HEK293 (cell line): ENCODE data around the gene TMEM51.

ENCODE experiments used
- CTCF ChIA-PET: fragments of 350-600 bp; formaldehyde crosslinking; extraction: SDS; loops from one replicate; lab custom pipeline; 2021; ENCODE audit warnings: antibody characterized with exemption; lab: Yijun Ruan, JAX
- POLR2A ChIA-PET: fragments of 300-600 bp; formaldehyde crosslinking; extraction: SDS; loops from one replicate; lab custom pipeline; 2020; ENCODE audit warnings: antibody characterized with exemption, inconsistent platforms; lab: Yijun Ruan, JAX
- H3K27ac ChIP-seq: fragments of 200-500 bp; sonication (Bioruptor generic); 2 replicates; pipeline ENCODE4 v1.5.1; 2014; ENCODE audit warnings: low read depth, low read length, control low read depth, inconsistent platforms; ENCODE audit errors: extremely low read depth
- H3K36me3 ChIP-seq, 2 experiments: fragments of 200-500 bp in 1 of 2; sonication (Bioruptor generic) in 1 of 2; 1 replicate in 1 of 2; 2 replicates in 1 of 2; pipeline ENCODE4 v1.5.1; 2014 to 2017; ENCODE audit warnings: inconsistent platforms in 2 of 2, low read length in 2 of 2; ENCODE audit not compliant: control insufficient read depth in 2 of 2, insufficient read depth in 1 of 2
- H3K4me1 ChIP-seq: fragments of 200-500 bp; sonication (Bioruptor generic); 2 replicates; pipeline ENCODE4 v1.5.1; 2014; ENCODE audit warnings: mild to moderate bottlenecking, low read length, inconsistent platforms; ENCODE audit not compliant: control insufficient read depth, insufficient read depth
- H3K4me3 ChIP-seq: 2 replicates; pipeline ENCODE4 v1.5.1; 2011; ENCODE audit warnings: low read depth, mild to moderate bottlenecking, control low read depth, low read length, moderate library complexity
- H3K9me3 ChIP-seq: fragments of 200-500 bp; sonication (Bioruptor generic); 2 replicates; pipeline ENCODE4 v1.5.1; 2014; ENCODE audit warnings: low read depth, low read length, inconsistent platforms; ENCODE audit not compliant: control insufficient read depth, insufficient read depth
- GLI4 ChIP-seq: fragments of 450-650 bp; formaldehyde crosslinking; IDR thresholded peaks from 2 replicates; pipeline ENCODE4 v1.5.1; 2016; ENCODE audit warnings: missing biosample characterization, missing genetic modification characterization
- IKZF3 ChIP-seq: fragments of 450-650 bp; IDR thresholded peaks from 2 replicates; pipeline ENCODE4 v1.5.0; 2018; ENCODE audit warnings: missing biosample characterization, mild to moderate bottlenecking, missing genetic modification characterization, moderate library complexity
- OSR2 ChIP-seq: fragments of 450-650 bp; formaldehyde crosslinking; IDR thresholded peaks from 2 replicates; pipeline ENCODE4 v1.5.1; 2016; ENCODE audit warnings: missing biosample characterization, missing genetic modification characterization
- TRIM28 ChIP-seq: IDR thresholded peaks from 2 replicates; pipeline ENCODE4 v1.6.1; 2011; ENCODE audit warnings: low read length, control low read depth, borderline replicate concordance
- WT1 ChIP-seq: fragments of 450-650 bp; formaldehyde crosslinking; IDR thresholded peaks from 2 replicates; pipeline ENCODE4 v1.5.1; 2016; ENCODE audit warnings: missing biosample characterization, missing genetic modification characterization
- YY1 ChIP-seq: fragments of 450-650 bp; formaldehyde crosslinking; IDR thresholded peaks from 2 replicates; pipeline ENCODE4 v1.5.1; 2018; ENCODE audit warnings: missing biosample characterization, missing genetic modification characterization
- ZBTB1 ChIP-seq: fragments of 450-650 bp; formaldehyde crosslinking; IDR thresholded peaks from 2 replicates; pipeline ENCODE4 v1.5.1; 2016; ENCODE audit warnings: missing biosample characterization, missing genetic modification characterization
- ZBTB7A ChIP-seq: fragments of 450-650 bp; formaldehyde crosslinking; IDR thresholded peaks from 2 replicates; pipeline ENCODE4 v1.5.1; 2016; ENCODE audit warnings: low read depth, missing biosample characterization, missing genetic modification characterization
- ZFP3 ChIP-seq: fragments of 450-650 bp; formaldehyde crosslinking; IDR thresholded peaks from 2 replicates; pipeline ENCODE4 v1.5.1; 2016; ENCODE audit warnings: low read depth, missing biosample characterization, missing genetic modification characterization
- ZFP37 ChIP-seq: fragments of 450-650 bp; formaldehyde crosslinking; IDR thresholded peaks from 2 replicates; pipeline ENCODE4 v1.5.1; 2016; ENCODE audit warnings: missing biosample characterization, missing genetic modification characterization
- ZNF24 ChIP-seq: fragments of 450-650 bp; formaldehyde crosslinking; IDR thresholded peaks from 2 replicates; pipeline ENCODE4 v1.5.1; 2016; ENCODE audit warnings: missing biosample characterization, missing genetic modification characterization
- ZNF248 ChIP-seq: fragments of 450-650 bp; formaldehyde crosslinking; IDR thresholded peaks from 2 replicates; pipeline ENCODE4 v1.5.1; 2017; ENCODE audit warnings: missing biosample characterization, missing genetic modification characterization
- ZNF274 ChIP-seq, 2 experiments: fragments of 200-500 bp in 1 of 2; fragments of 450-650 bp in 1 of 2; sonication (Bioruptor generic) in 1 of 2; formaldehyde crosslinking in 1 of 2; IDR thresholded peaks; 2 replicates each; pipeline versions ENCODE4 v1.5.1 to v1.6.1; 2014 to 2016; ENCODE audit warnings: borderline replicate concordance in 1 of 2, inconsistent platforms in 1 of 2, low read length in 1 of 2, missing biosample characterization in 1 of 2, missing genetic modification characterization in 1 of 2
- ZNF341 ChIP-seq: fragments of 450-650 bp; formaldehyde crosslinking; IDR thresholded peaks from 2 replicates; pipeline ENCODE4; 2016; ENCODE audit warnings: low read depth, missing biosample characterization, missing genetic modification characterization
- ZNF529 ChIP-seq: fragments of 450-650 bp; formaldehyde crosslinking; IDR thresholded peaks from 2 replicates; pipeline ENCODE4 v1.5.1; 2017; ENCODE audit warnings: missing genetic modification characterization, missing biosample characterization; ENCODE audit not compliant: insufficient replicate concordance
- TF ChIP-seq, protein P1 (sequence below): fragments of 450-650 bp; formaldehyde crosslinking; IDR thresholded peaks from 2 replicates; pipeline ENCODE4 v1.5.1; 2016; ENCODE audit warnings: missing biosample characterization, missing genetic modification characterization
- TF ChIP-seq, protein P2 (sequence below): fragments of 450-650 bp; formaldehyde crosslinking; IDR thresholded peaks from 2 replicates; pipeline ENCODE4 v1.5.1; 2016; ENCODE audit warnings: missing biosample characterization, missing genetic modification characterization
- TF ChIP-seq, protein P3 (sequence below): fragments of 450-650 bp; IDR thresholded peaks from 2 replicates; pipeline ENCODE4 v1.5.1; 2018; ENCODE audit warnings: missing biosample characterization, mild to moderate bottlenecking, missing genetic modification characterization
- TF ChIP-seq, protein P4 (sequence below): fragments of 450-650 bp; formaldehyde crosslinking; conservative IDR thresholded peaks from 2 replicates; pipeline ENCODE4 v1.5.1; 2016; ENCODE audit warnings: low read depth, missing biosample characterization, missing genetic modification characterization
- TF ChIP-seq, protein P5 (sequence below): fragments of 450-650 bp; formaldehyde crosslinking; IDR thresholded peaks from 2 replicates; pipeline ENCODE4 v1.5.1; 2017; ENCODE audit warnings: missing biosample characterization, missing genetic modification characterization

Gene TMEM51

DNA sequence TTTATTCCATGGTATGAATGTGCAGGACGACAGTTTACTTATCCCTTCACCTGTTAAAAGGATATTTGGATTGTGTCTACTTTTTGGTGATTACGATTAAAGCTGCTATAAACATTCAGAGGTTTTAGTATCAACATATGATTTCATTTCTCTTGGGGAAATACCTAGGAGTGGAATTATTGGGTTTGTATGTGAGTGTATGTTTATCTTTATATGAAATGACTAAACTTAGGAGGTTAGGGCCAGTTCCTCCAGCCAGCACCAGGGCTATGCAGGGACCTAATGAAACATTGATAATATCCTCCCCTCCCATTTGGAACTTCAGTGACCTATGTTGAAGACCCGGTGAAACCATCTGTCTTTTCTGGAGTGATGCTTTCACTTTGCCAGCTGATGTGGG, 13.8 kb downstream of the TMEM51 start:
- POLR2A ChIA-PET = no interaction called here
- CTCF ChIA-PET = interaction anchor here (0.6 kb wide), 1 partner anchor 33 kb away, joined by 3 read pairs; no protein-coding TSS in a partner anchor
- Histone ChIP-seq H3K36me3 (no peaks in the 10 kb centered on the region), H3K4me1 (no peaks in the 10 kb centered on the region), H3K4me3 (no peak overlapping the region), H3K27ac (no peak overlapping the region), H3K9me3 (no peaks in the 10 kb centered on the region)
- TF ChIP-seq IKZF3 (tag by site-specific recombination) = no peak
- TF ChIP-seq ZFP37 (tag by site-specific recombination) = no peak
- TF ChIP-seq ZNF24 (tag by site-specific recombination) = no peak
- TF ChIP-seq ZFP3 (tag by site-specific recombination) = no peak
- TF ChIP-seq ZBTB1 = no peak
- TF ChIP-seq, protein P1, sequence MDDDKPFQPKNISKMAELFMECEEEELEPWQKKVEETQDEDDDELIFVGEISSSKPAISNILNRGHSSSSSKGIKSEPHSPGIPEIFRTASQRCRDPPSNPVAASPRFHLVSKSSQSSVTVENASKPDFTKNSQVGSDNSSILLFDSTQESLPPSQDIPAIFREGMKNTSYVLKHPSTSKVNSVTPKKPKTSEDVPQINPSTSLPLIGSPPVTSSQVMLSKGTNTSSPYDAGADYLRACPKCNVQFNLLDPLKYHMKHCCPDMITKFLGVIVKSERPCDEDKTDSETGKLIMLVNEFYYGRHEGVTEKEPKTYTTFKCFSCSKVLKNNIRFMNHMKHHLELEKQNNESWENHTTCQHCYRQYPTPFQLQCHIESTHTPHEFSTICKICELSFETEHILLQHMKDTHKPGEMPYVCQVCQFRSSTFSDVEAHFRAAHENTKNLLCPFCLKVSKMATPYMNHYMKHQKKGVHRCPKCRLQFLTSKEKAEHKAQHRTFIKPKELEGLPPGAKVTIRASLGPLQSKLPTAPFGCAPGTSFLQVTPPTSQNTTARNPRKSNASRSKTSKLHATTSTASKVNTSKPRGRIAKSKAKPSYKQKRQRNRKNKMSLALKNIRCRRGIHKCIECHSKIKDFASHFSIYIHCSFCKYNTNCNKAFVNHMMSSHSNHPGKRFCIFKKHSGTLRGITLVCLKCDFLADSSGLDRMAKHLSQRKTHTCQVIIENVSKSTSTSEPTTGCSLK (tag by site-specific recombination) = no peak
- TF ChIP-seq, protein P2, sequence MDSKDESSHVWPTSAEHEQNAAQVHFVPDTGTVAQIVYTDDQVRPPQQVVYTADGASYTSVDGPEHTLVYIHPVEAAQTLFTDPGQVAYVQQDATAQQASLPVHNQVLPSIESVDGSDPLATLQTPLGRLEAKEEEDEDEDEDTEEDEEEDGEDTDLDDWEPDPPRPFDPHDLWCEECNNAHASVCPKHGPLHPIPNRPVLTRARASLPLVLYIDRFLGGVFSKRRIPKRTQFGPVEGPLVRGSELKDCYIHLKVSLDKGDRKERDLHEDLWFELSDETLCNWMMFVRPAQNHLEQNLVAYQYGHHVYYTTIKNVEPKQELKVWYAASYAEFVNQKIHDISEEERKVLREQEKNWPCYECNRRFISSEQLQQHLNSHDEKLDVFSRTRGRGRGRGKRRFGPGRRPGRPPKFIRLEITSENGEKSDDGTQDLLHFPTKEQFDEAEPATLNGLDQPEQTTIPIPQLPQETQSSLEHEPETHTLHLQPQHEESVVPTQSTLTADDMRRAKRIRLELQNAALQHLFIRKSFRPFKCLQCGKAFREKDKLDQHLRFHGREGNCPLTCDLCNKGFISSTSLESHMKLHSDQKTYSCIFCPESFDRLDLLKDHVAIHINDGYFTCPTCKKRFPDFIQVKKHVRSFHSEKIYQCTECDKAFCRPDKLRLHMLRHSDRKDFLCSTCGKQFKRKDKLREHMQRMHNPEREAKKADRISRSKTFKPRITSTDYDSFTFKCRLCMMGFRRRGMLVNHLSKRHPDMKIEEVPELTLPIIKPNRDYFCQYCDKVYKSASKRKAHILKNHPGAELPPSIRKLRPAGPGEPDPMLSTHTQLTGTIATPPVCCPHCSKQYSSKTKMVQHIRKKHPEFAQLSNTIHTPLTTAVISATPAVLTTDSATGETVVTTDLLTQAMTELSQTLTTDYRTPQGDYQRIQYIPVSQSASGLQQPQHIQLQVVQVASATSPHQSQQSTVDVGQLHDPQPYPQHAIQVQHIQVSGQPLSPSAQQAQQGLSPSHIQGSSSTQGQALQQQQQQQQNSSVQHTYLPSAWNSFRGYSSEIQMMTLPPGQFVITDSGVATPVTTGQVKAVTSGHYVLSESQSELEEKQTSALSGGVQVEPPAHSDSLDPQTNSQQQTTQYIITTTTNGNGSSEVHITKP (tag by site-specific recombination) = no peak
- TF ChIP-seq, protein P3, sequence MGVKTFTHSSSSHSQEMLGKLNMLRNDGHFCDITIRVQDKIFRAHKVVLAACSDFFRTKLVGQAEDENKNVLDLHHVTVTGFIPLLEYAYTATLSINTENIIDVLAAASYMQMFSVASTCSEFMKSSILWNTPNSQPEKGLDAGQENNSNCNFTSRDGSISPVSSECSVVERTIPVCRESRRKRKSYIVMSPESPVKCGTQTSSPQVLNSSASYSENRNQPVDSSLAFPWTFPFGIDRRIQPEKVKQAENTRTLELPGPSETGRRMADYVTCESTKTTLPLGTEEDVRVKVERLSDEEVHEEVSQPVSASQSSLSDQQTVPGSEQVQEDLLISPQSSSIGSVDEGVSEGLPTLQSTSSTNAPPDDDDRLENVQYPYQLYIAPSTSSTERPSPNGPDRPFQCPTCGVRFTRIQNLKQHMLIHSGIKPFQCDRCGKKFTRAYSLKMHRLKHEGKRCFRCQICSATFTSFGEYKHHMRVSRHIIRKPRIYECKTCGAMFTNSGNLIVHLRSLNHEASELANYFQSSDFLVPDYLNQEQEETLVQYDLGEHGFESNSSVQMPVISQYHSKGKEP (tag by site-specific recombination) = no peak
- TF ChIP-seq, protein P4, sequence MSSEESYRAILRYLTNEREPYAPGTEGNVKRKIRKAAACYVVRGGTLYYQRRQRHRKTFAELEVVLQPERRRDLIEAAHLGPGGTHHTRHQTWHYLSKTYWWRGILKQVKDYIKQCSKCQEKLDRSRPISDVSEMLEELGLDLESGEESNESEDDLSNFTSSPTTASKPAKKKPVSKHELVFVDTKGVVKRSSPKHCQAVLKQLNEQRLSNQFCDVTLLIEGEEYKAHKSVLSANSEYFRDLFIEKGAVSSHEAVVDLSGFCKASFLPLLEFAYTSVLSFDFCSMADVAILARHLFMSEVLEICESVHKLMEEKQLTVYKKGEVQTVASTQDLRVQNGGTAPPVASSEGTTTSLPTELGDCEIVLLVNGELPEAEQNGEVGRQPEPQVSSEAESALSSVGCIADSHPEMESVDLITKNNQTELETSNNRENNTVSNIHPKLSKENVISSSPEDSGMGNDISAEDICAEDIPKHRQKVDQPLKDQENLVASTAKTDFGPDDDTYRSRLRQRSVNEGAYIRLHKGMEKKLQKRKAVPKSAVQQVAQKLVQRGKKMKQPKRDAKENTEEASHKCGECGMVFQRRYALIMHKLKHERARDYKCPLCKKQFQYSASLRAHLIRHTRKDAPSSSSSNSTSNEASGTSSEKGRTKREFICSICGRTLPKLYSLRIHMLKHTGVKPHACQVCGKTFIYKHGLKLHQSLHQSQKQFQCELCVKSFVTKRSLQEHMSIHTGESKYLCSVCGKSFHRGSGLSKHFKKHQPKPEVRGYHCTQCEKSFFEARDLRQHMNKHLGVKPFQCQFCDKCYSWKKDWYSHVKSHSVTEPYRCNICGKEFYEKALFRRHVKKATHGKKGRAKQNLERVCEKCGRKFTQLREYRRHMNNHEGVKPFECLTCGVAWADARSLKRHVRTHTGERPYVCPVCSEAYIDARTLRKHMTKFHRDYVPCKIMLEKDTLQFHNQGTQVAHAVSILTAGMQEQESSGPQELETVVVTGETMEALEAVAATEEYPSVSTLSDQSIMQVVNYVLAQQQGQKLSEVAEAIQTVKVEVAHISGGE (tag by site-specific recombination) = no peak
- no peak for TF ChIP-seq ZBTB7A (tag by site-specific recombination)
- TF ChIP-seq TRIM28 = no peak

DNA sequence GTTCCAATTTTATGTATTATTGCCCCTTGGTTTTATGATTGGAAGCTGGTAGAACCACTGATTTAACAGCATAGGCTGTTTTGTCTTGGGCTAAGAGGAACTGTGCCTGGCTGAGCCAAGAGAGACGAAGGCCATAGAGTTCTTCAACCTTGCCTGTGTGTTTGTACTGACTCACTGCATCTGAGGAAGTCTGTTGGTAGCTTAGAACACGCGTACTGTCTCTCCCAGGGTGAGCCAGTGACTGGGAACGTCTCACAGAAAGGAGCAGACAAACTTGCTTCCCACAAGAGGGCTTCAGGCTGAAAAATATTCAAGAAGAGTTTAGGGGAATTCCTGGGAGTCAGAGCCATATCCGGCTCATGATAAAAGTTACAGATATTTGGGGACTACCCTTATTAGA, 14.9 kb downstream of the TMEM51 start:
- CTCF ChIA-PET = interaction anchor here (0.6 to 0.7 kb wide), 2 partner anchors 99 to 1438 kb away, joined by 3 read pairs; no protein-coding TSS in a partner anchor
- H3K36me3 ChIP-seq = no peaks in the 10 kb centered on the region
- no peak overlapping the region for H3K4me3 ChIP-seq
- no peak overlapping the region for H3K27ac ChIP-seq
- no peaks in the 10 kb centered on the region for H3K4me1 ChIP-seq
- POLR2A ChIA-PET = no interaction called here
- H3K9me3 ChIP-seq = no peaks in the 10 kb centered on the region
- no peak for TF ChIP-seq ZNF341
- no peak for TF ChIP-seq ZNF274 (IDR thresholded peaks at IDR 0.05; ENCODE audit: low read length)
- no peak for TF ChIP-seq ZNF274 (tag by site-specific recombination; IDR thresholded peaks at IDR 0.05; ENCODE audit: borderline replicate concordance)
- no peak for TF ChIP-seq ZNF248
- TF ChIP-seq OSR2 (tag by site-specific recombination) = no peak
- TF ChIP-seq, protein P5, sequence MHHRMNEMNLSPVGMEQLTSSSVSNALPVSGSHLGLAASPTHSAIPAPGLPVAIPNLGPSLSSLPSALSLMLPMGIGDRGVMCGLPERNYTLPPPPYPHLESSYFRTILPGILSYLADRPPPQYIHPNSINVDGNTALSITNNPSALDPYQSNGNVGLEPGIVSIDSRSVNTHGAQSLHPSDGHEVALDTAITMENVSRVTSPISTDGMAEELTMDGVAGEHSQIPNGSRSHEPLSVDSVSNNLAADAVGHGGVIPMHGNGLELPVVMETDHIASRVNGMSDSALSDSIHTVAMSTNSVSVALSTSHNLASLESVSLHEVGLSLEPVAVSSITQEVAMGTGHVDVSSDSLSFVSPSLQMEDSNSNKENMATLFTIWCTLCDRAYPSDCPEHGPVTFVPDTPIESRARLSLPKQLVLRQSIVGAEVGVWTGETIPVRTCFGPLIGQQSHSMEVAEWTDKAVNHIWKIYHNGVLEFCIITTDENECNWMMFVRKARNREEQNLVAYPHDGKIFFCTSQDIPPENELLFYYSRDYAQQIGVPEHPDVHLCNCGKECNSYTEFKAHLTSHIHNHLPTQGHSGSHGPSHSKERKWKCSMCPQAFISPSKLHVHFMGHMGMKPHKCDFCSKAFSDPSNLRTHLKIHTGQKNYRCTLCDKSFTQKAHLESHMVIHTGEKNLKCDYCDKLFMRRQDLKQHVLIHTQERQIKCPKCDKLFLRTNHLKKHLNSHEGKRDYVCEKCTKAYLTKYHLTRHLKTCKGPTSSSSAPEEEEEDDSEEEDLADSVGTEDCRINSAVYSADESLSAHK (tag by site-specific recombination) = no peak
- TF ChIP-seq YY1 (tag by site-specific recombination) = no peak
- no peak for TF ChIP-seq WT1
- TF ChIP-seq GLI4 (tag by site-specific recombination) = no peak
- TF ChIP-seq ZNF529 (tag by site-specific recombination) = no peak
